ENCODE measurements around the gene MAD2L1. TPM values are rescaled to one million over a fixed set of nuclear protein-coding genes. Genes with fewer than 3 reads are reported as not detected.

MAD2L1 gene
- total RNA-seq, 1 donor from 2014 or later, result 2.0 TPM

DNA sequence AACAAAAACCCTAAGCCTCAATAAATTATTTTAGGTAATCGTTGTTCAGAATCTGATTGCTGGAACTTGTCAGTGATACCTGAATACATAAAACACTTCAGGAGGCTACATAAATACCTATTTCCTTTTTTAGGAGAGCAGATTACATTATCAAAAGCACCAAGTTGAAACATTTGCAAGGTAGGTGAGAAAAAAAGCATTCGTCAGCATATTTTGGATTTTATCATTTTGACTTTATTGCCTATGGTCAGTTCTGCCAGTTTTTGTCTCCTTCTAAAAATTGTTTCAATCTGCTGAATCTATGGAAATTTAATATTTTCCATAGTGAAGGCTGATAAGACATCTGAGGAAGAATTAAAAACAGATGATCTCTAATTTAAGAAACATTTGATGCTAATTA is 16.5 kb upstream of the MAD2L1 start:
- H3K27me3 ChIP-seq, result no peaks in the 10 kb centered on the region
- DNase-seq (ENCODE audit: extremely low spot score in 2 of 2), result no peak
- TF ChIP-seq POLR2A (IDR thresholded peaks at IDR 0.05) (no peak), POLR2AphosphoS5 (IDR thresholded peaks at IDR 0.05; ENCODE audit: insufficient read depth in 1 of 2, low read depth in 1 of 2) (no peak)
- TF ChIP-seq, protein P1, sequence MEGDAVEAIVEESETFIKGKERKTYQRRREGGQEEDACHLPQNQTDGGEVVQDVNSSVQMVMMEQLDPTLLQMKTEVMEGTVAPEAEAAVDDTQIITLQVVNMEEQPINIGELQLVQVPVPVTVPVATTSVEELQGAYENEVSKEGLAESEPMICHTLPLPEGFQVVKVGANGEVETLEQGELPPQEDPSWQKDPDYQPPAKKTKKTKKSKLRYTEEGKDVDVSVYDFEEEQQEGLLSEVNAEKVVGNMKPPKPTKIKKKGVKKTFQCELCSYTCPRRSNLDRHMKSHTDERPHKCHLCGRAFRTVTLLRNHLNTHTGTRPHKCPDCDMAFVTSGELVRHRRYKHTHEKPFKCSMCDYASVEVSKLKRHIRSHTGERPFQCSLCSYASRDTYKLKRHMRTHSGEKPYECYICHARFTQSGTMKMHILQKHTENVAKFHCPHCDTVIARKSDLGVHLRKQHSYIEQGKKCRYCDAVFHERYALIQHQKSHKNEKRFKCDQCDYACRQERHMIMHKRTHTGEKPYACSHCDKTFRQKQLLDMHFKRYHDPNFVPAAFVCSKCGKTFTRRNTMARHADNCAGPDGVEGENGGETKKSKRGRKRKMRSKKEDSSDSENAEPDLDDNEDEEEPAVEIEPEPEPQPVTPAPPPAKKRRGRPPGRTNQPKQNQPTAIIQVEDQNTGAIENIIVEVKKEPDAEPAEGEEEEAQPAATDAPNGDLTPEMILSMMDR (IDR thresholded peaks at IDR 0.05), result no peak
- intact Hi-C loops (cut with DNase I), result no loop called here
- H3K4me3 ChIP-seq, result no peak overlapping the region
- no peaks in the 10 kb centered on the region for H3K9me3 ChIP-seq
- no peaks in the 10 kb centered on the region for H3K4me1 ChIP-seq
- no peak overlapping the region for H3K27ac ChIP-seq
- no peaks in the 10 kb centered on the region for H3K36me3 ChIP-seq

DNA sequence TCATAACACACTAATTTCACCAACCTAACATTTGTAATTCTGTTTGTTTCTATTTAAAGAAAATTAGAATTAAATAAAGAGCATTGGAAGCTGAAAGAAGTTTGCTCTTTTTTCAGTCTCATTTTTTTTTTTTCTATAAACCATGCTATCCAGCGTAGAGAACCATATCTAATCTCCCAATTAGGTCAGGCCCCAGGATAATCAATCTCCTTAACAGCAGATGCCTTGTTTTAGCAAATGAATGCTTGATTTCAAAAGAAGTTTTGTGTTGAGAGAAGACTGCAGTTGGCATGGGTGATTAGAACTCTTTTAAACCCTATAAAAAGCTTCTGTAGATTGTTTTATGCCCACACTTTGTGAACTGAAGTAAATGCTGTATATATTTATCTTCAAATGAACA is 15.6 kb upstream of the MAD2L1 start:
- Histone ChIP-seq H3K36me3 (no peaks in the 10 kb centered on the region), H3K27ac (no peak overlapping the region), H3K9me3 (no peaks in the 10 kb centered on the region), H3K4me3 (no peak overlapping the region), H3K27me3 (no peaks in the 10 kb centered on the region), H3K4me1 (no peaks in the 10 kb centered on the region)
- TF ChIP-seq POLR2A (IDR thresholded peaks at IDR 0.05), result no peak
- TF ChIP-seq POLR2AphosphoS5 (IDR thresholded peaks at IDR 0.05; ENCODE audit: insufficient read depth in 1 of 2, low read depth in 1 of 2), result no peak
- TF ChIP-seq, protein P1 (IDR thresholded peaks at IDR 0.05), result no peak
- DNase-seq (ENCODE audit: extremely low spot score in 2 of 2), result no peak
- intact Hi-C loops (cut with DNase I), result no loop called here

DNA sequence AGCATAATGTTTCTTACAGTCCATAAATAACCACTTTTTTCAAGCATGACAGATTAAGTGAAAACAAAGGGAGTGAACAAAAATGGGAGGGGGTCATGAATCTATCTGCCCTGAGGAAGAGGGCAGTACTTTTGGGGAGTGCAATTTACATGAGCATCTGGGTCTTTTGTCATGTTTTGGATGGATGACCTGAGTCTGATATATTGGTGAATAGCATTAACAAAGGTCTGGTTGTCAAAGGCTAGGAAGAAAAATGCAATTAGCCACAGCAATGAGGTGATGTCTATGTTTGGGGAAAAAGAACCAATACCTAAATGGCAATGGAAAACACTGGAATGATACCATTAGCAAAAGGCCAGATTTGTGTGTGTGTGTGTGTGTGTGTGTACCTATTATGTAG is 15.1 kb upstream of the MAD2L1 start:
- H3K27ac ChIP-seq, result no peak overlapping the region
- no peaks in the 10 kb centered on the region for H3K4me1 ChIP-seq
- no peak for DNase-seq (ENCODE audit: extremely low spot score in 2 of 2)
- H3K27me3 ChIP-seq, result no peaks in the 10 kb centered on the region
- no peaks in the 10 kb centered on the region for H3K9me3 ChIP-seq
- no peak overlapping the region for H3K4me3 ChIP-seq
- intact Hi-C loops (cut with DNase I), result no loop called here
- TF ChIP-seq POLR2AphosphoS5 (IDR thresholded peaks at IDR 0.05; ENCODE audit: insufficient read depth in 1 of 2, low read depth in 1 of 2), result no peak
- TF ChIP-seq, protein P1 (IDR thresholded peaks at IDR 0.05), result no peak
- no peak for TF ChIP-seq POLR2A (IDR thresholded peaks at IDR 0.05)
- no peaks in the 10 kb centered on the region for H3K36me3 ChIP-seq

DNA sequence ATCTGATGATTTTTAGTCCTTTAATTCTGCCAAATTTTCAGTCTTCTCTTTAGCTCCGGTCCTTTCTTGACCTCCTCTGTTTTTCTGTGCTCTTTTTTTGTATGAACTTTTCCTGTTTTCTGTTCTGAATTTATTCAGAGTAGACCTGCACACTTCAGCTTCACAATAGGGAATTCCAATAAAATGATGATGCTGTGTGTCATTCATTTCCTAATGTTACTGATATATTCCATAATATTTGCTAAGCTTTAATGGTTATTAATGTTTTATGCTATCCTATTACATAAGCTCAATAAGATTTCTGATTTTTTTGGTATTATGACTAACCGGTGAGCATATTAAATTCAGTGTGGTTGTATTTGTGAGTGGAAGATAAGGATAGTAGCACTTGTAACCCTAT is 13.9 kb upstream of the MAD2L1 start:
- Histone ChIP-seq H3K36me3 (no peaks in the 10 kb centered on the region), H3K27ac (no peak overlapping the region), H3K4me1 (no peaks in the 10 kb centered on the region), H3K9me3 (no peaks in the 10 kb centered on the region), H3K27me3 (no peaks in the 10 kb centered on the region), H3K4me3 (no peak overlapping the region)
- DNase-seq (ENCODE audit: extremely low spot score in 2 of 2), result no peak
- intact Hi-C loops (cut with DNase I), result no loop called here
- TF ChIP-seq, protein P1 (IDR thresholded peaks at IDR 0.05), result no peak
- TF ChIP-seq POLR2AphosphoS5 (IDR thresholded peaks at IDR 0.05; ENCODE audit: insufficient read depth in 1 of 2, low read depth in 1 of 2) (no peak), POLR2A (IDR thresholded peaks at IDR 0.05) (no peak)

DNA sequence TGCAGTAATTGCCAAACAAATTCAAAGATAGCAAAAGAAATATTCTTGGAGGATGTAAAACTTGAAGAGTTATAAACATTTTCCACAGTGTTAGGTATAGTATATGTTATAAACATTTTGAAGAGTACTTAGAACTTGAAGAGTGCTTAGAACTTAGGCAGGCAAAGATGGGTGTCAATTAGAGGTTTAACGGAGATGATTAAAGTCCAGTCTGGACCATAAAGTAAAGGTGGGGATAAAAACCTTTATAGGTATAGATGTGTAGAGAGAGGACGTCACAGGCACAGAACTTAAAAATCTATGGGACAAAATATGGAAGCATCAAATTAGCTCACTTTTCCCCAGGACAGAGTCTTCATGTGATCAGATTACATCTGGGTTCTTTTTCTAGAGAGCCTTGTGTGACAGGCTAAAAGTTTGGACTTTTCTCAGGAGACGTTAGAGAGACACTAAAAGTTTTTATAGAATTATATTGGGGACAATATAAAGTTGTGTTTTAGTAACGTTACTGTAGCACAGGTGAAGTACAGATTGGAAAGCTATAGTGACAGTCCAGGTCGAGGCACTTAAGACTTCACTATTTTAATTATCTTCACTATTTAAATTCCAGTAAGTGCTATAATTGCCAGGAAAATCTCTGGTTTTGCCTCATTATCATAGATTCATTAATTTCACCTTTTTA is 13.3 kb upstream of the MAD2L1 start:
- no peaks in the 10 kb centered on the region for H3K9me3 ChIP-seq
- H3K36me3 ChIP-seq, result no peaks in the 10 kb centered on the region
- intact Hi-C loops (cut with DNase I), result no loop called here
- no peak overlapping the region for H3K4me3 ChIP-seq
- no peak overlapping the region for H3K27ac ChIP-seq
- no peak for DNase-seq (ENCODE audit: extremely low spot score in 2 of 2)
- TF ChIP-seq POLR2AphosphoS5 (IDR thresholded peaks at IDR 0.05; ENCODE audit: insufficient read depth in 1 of 2, low read depth in 1 of 2) (no peak), POLR2A (IDR thresholded peaks at IDR 0.05) (no peak)
- TF ChIP-seq, protein P1 (IDR thresholded peaks at IDR 0.05), result no peak
- no peaks in the 10 kb centered on the region for H3K4me1 ChIP-seq
- no peaks in the 10 kb centered on the region for H3K27me3 ChIP-seq

Measured in vagina (tissue), 2 donors.